HG03196 (cell line): ENCODE results near the gene CRYGC.
"Not testable (repeated sequence)": the region's sequence is repeated elsewhere in the genome, so short reads cannot be mapped to it uniquely, and the experiment has no call there.

Experiments
- ATAC-seq: cut with Tn5 transposase; IDR thresholded peaks from one replicate; pipeline ENCODE4 v1.9.1; 2021; ENCODE audit not compliant: unreplicated experiment

Gene CRYGC

GRCh38 chr2:208138334-208138733 is 8.7 kb upstream of the CRYGC start:
- not testable (repeated sequence) for ATAC-seq

GRCh38 chr2:208136716-208137094 is 7.1 kb upstream of the CRYGC start:
- no peak for ATAC-seq

GRCh38 chr2:208135794-208136715 is 6.4 kb upstream of the CRYGC start:
- ATAC-seq, result no peak

- ATAC-seq, result no peak
These were observed 5.4 kb upstream of the CRYGC start for GRCh38 chr2:208134928-208135586.

GRCh38 chr2:208130712-208131110 is 1.1 kb upstream of the CRYGC start:
- ATAC-seq, result no peak

- no peak for ATAC-seq
These were observed 1.5 kb downstream of the CRYGC start for GRCh38 chr2:208128136-208128535.

- ATAC-seq, result no peak
These were observed 2.5 kb downstream of the CRYGC start for GRCh38 chr2:208127090-208127489.

- ATAC-seq, result no peak
These were observed 4.4 kb downstream of the CRYGC start for GRCh38 chr2:208125251-208125650.

- ATAC-seq, result not testable (repeated sequence)
These were observed 5.5 kb downstream of the CRYGC start, which contains the start of gene CRYGD for GRCh38 chr2:208124013-208124715. TSS of gene CRYGD (minus strand) at chr2:208124524. CDS start at chr2:208124473, 51 bp downstream.

- no peak for ATAC-seq
These were observed 7.4 kb downstream of the CRYGC start for GRCh38 chr2:208122248-208122647.

GRCh38 chr2:208118918-208119317 is 10.7 kb downstream of the CRYGC start:
- ATAC-seq, result no peak

- ATAC-seq, result not testable (repeated sequence)
These were observed 12.2 kb downstream of the CRYGC start for GRCh38 chr2:208117390-208117789.

- no peak for ATAC-seq
These were observed 16.7 kb downstream of the CRYGC start for GRCh38 chr2:208112969-208113368.

GRCh38 chr2:208112273-208112745 is 17.3 kb downstream of the CRYGC start:
- ATAC-seq, result not testable (repeated sequence)

GRCh38 chr2:208103616-208104015 is 26.0 kb downstream of the CRYGC start:
- ATAC-seq, result no peak

- no peak for ATAC-seq
These were observed 27.7 kb downstream of the CRYGC start for GRCh38 chr2:208101716-208102631.

- no peak for ATAC-seq
These were observed 29.8 kb downstream of the CRYGC start for GRCh38 chr2:208099682-208100470.

GRCh38 chr2:208098701-208099100 is 30.9 kb downstream of the CRYGC start:
- not testable (repeated sequence) for ATAC-seq

GRCh38 chr2:208098267-208098666 is 31.4 kb downstream of the CRYGC start:
- no peak for ATAC-seq
